LNCaP clone FGC (cell line): ENCODE data around the gene METTL1.

Experiments used
- DNase-seq: peaks from one replicate; pipeline ENCODE4 v3.0.0-alpha.2; 2011; ENCODE audit warnings: low read depth
- H3K4me3 ChIP-seq: 2 replicates; pipeline ENCODE4 v1.5.1; 2011; ENCODE audit warnings: mild to moderate bottlenecking, low read depth, low read length, control low read depth
- CTCF ChIP-seq: IDR thresholded peaks from 2 replicates; pipeline ENCODE4 v1.5.1; 2012; ENCODE audit warnings: mild to moderate bottlenecking; ENCODE audit not compliant: control insufficient read depth, insufficient read depth; ENCODE audit errors: extremely low read depth

METTL1 gene

DNA sequence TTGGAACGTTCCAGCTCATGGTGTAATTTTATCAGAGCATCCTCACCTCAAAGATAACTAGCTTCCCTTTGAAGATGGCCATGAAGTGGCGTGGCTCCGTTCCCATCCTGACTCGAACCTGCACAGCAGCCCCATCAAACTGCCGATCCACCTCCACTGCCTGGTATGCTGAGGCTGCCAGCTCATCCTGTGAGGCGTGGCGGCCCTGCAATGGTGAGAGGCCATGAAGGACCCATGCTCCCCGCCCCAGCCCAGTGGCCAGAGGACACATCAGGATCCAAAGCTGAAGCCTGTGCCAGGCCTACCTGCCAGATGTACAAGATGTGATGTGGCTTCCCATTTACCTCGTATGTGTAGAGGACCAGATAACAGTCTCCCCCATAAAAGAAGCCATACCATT, 35.4 kb upstream of the METTL1 start:
- DNase-seq, result no peak
- TF ChIP-seq CTCF, result no peak
- H3K4me3 ChIP-seq, result no peak overlapping the region

DNA sequence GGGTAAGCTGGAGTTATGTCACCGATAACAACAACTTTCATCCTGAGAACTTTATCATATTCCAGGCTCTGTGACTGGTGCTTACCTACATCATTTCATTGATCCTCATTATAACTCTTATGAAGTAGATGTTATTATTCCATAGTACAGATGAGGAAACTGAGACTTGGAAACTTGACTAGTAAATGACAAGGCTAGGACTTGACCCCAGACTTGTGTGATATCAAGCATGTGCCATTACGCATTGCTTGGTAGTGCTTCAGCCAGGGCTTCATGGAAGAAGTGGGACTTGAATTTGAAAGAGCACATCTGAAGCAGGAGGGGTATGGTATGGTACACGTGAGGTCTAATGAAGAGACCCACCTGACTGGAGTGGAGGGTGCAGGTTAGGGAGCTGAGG, 34.8 kb upstream of the METTL1 start:
- DNase-seq, result no peak
- no peak for TF ChIP-seq CTCF
- H3K4me3 ChIP-seq, result no peak overlapping the region

- no peak overlapping the region for H3K4me3 ChIP-seq
- TF ChIP-seq CTCF, result peak; percentile 79
- no peak for DNase-seq
Observed at GRCh38 chr12:57803319-57803893, 31.5 kb upstream of the METTL1 start.

- no peak overlapping the region for H3K4me3 ChIP-seq
- TF ChIP-seq CTCF, result no peak
- no peak for DNase-seq
Observed at GRCh38 chr12:57802607-57803006, 30.7 kb upstream of the METTL1 start.

- no peak overlapping the region for H3K4me3 ChIP-seq
- TF ChIP-seq CTCF, result no peak
- DNase-seq, result no peak
Observed at GRCh38 chr12:57800965-57801364, 29.1 kb upstream of the METTL1 start.

GRCh38 chr12:57797933-57798332, 26.0 kb upstream of the METTL1 start:
- DNase-seq, result no peak
- no peak overlapping the region for H3K4me3 ChIP-seq
- no peak for TF ChIP-seq CTCF

GRCh38 chr12:57796996-57797395, 25.1 kb upstream of the METTL1 start:
- no peak for TF ChIP-seq CTCF
- DNase-seq, result no peak

More at GRCh38 chr12:57796996-57797395, 25.1 kb upstream of the METTL1 start:
- H3K4me3 ChIP-seq, result no peak overlapping the region
